Left renal pelvis (tissue), 4 donors: Measurements from ENCODE around the gene SMARCB1. TPM values are rescaled to one million over a fixed set of nuclear protein-coding genes. Genes with fewer than 3 reads are reported as not detected.
A peak's percentile ranks its signal among the peaks of the same experiment; 100 is the strongest.

Source experiments
- DNase-seq, 4 donors: peaks; one replicate each; pipeline ENCODE4 v3.0.0-alpha.2; 2013; ENCODE audit warnings: low read depth in 4 of 4, low spot score in 3 of 4
- polyA plus RNA-seq, 4 donors: library from polyadenylated mRNA; unstranded; fragments of 120-200 nt; gene quantifications; one replicate each; pipeline ENCODE4 v1.2.1, GENCODE V29; 2013; ENCODE audit not compliant: insufficient read length in 4 of 4

Gene SMARCB1
- polyA plus RNA-seq, 4 donors = 162 to 205 (median 186) TPM

GRCh38 chr22:23828800-23829680 lies 42.3 kb downstream of the SMARCB1 start:
- no peak for DNase-seq

- DNase-seq = no peak
These were observed 43.1 kb downstream of the SMARCB1 start for GRCh38 chr22:23829845-23830372.

GRCh38 chr22:23831261-23831660 lies 44.5 kb downstream of the SMARCB1 start:
- no peak for DNase-seq

- no peak for DNase-seq
These were observed 45.0 kb downstream of the SMARCB1 start for GRCh38 chr22:23831781-23832180.

GRCh38 chr22:23832226-23833016 lies 45.7 kb downstream of the SMARCB1 start:
- no peak for DNase-seq

GRCh38 chr22:23833017-23833751 lies 46.4 kb downstream of the SMARCB1 start:
- no peak for DNase-seq

- DNase-seq = no peak
These were observed 47.1 kb downstream of the SMARCB1 start for GRCh38 chr22:23833911-23834317.

GRCh38 chr22:23834406-23834792 lies 47.6 kb downstream of the SMARCB1 start:
- DNase-seq = no peak

GRCh38 chr22:23834793-23835483 lies 48.2 kb downstream of the SMARCB1 start:
- DNase-seq = no peak

- DNase-seq = no peak
These were observed 48.8 kb downstream of the SMARCB1 start for GRCh38 chr22:23835484-23836144.

- DNase-seq = no peak
These were observed 49.5 kb downstream of the SMARCB1 start for GRCh38 chr22:23836281-23836680.

GRCh38 chr22:23836692-23837495 lies 50.1 kb downstream of the SMARCB1 start:
- DNase-seq = no peak

- DNase-seq = no peak
These were observed 50.7 kb downstream of the SMARCB1 start for GRCh38 chr22:23837496-23837859.

GRCh38 chr22:23837911-23838680 lies 51.3 kb downstream of the SMARCB1 start:
- DNase-seq = no peak

GRCh38 chr22:23838681-23839468 lies 52.1 kb downstream of the SMARCB1 start, which contains the start of gene DERL3:
TSS of gene DERL3 (minus strand) at chr22:23839006. CDS start at chr22:23838987, 19 bp downstream.
- peak; percentile 84 to 96 (median 86) for DNase-seq

- DNase-seq = no peak
These were observed 53.3 kb downstream of the SMARCB1 start for GRCh38 chr22:23840026-23840425.

GRCh38 chr22:23841292-23841691 lies 54.5 kb downstream of the SMARCB1 start:
- DNase-seq = no peak
